Stimulated activated CD8-positive, alpha-beta memory T cell treated with anti-CD3 and anti-CD28 coated beads, Interleukin-4, amount 100 ng/mL, for 1 hour (primary cell): ENCODE results near the gene PRRG1.
"Not testable (repeated sequence)": the region's sequence is repeated elsewhere in the genome, so short reads cannot be mapped to it uniquely, and the experiment has no call there.

ENCODE experiments used
- DNase-seq, 2 donors: peaks; one replicate each; pipeline ENCODE4 v3.0.0-alpha.2; 2020; ENCODE audit warnings: low read depth in 2 of 2, low spot score in 1 of 2

The PRRG1 gene

DNA sequence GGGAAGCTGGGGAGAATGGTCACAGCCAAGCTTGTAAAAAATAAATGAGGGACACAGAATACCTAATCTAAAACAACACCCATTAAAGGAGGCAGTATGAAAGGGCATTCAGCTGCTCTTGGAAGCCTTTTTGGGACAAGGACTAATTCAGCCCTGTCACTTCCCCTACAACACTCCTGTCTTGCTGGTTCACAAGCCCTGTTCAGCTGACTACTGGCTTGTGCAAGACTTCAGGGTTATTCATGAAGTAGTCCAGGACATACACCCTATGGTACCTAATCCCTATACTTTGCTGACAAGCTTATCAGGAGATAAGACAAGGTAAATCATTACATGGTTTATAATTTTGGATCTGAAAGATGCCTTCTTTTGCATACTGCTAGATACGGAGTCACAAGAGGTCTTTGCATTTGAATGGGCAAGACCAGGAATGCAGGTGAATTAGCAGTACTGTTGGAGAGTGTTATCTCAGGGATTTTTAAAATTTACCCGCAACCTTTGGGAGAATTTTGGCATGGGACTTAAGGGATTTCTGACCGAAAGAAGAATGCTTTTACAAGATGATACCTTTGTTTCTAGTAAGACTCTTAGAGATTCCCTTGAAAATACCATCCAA, 119.1 kb downstream of the PRRG1 start:
- DNase-seq = no peak

DNA sequence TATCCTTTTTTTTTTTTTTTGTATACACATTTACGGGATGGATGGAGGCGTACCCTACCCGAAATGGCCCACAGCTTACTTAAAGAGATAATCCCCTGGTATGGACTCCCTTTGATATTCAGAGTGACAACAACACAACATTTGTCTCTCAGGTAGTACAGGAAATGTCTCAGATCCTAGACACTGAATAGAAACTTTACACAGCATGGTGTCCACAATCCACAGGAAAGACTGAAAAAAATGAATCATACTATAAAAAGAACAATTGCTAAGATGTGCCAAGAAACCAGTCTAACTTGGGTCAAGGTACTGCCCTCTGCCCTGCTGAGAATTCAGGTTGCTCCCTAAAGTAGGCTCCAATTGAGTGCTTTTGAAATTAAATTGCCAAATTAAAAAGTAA, 121.5 kb downstream of the PRRG1 start:
- no peak for DNase-seq

DNA sequence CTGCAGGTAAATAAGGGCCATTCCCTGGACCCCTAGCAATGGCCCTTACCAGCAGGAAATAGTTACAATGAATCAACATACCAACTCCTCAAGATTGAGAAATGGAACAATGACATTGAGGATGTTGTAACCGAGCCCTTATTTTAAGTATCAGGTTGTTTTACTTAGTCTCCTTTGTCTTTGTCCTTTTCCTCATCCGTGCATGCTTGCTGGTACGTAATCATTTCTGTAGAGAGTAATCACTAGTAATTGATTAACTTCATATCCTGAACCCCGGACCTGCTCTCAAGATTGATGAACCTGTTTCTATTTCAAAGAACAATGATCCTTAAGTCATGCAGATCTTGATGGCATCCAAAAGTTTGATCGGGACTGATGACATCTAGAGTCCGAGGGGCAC, 123.7 kb downstream of the PRRG1 start:
- DNase-seq = no peak

DNA sequence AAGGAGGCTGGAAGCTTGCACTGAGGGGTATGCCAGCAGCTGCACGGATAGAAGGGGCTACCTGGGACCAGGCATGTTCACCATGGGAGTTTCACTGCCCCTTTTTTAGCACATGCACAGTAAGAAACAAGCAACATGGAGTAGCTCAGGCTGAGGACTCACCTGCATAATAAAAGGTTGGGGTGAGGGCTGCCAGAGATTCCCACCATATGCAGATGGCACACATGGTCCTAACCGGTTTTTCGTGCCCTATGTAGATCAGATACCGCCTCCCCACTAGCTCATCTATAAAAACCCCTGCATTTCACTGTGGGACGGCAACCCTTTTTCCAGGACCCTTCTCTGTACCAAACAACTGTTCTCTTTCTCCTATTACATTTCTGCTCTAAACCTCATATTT, 125.3 kb downstream of the PRRG1 start:
- no peak for DNase-seq

DNA sequence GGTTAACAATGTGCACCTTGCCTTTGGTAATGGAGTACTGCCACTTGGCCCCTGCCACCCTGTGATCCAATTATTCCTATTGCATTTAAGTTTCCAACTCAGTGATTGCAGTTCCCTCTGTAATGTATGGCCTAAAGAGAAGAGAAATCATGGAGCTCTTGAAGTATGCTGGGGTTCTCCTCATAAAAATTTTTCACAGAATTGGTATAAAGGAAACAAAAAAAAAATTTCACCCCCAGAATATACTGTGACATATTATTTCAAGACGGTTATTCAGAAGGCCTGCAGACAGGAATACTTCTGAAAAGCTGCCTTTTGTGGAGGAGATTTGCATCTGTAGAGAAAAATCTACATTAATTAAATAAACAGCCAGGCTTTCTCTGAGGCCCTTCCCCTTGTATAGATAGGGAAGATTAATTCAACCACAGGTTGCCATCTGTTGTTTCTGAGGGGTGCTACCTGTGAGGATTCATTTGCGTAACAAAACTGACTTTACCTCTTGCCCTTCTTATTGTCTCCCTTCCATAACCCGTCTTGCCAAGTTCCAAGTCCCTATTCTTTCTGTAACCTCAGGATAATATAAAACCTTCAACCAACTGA, 127.5 kb downstream of the PRRG1 start:
- no peak for DNase-seq

GRCh38 chrX:37484335-37484734, 135.2 kb downstream of the PRRG1 start:
- DNase-seq = not testable (repeated sequence)

DNA sequence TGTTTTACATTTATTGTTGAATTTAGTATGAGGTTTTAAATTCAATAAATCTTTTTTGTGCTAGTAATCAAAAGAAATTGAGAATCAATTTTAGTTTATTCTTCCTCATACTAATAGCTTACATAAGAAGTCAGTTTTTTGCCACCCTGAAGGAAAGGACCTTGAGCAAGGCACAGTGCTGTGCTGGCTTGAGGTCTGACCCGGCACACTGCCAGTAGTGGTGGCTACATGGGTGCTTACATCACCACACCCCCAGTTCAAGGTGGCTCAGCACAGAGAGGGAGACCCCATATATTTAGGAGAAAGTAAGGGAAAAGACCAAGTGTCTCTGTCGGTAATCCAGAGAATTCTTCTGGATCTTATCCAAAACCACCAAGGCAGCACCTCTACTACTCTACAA, 136.3 kb downstream of the PRRG1 start:
- DNase-seq = no peak

DNA sequence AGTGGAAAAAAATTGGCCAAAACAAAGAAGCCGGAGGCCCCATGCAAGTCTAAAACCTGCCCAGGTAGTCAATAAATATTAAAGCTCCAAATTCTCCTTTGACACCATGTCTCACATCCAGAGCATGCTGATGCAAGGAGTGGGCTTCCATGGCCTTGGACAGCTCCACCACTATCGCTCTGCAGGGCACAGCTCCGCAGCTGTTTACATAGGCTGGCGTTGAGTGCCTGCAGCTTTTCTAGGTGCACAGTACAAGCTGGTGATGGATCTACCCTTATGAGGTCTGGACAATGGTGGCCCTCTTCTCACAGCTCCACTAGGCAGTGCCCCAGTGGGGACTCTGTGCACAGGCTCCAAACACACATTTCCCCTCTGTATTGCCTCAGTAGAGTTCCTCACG, 138.1 kb downstream of the PRRG1 start:
- DNase-seq = no peak

DNA sequence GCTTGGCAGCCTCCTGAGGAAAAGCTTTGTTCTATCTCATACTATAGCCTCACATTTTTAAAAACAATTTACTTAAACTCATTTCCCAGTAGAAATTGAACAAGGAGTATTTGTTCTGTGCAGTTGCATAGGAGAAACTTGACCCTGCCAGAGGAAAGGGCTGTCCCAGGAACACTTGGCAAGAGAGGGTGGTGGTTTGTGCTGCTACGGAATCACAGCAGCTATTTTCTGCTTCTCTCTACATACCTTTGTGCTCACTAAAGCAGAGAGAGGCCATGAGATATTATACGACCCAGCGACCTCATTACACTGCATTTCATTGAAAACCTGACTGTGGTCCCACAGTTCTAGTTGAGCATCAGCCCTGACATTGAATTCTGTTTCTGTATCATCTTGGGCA, 139.2 kb downstream of the PRRG1 start:
- DNase-seq = no peak

GRCh38 chrX:37491686-37492085, 142.5 kb downstream of the PRRG1 start:
- DNase-seq = no peak

GRCh38 chrX:37495760-37496159, 146.6 kb downstream of the PRRG1 start:
- DNase-seq = not testable (repeated sequence)

DNA sequence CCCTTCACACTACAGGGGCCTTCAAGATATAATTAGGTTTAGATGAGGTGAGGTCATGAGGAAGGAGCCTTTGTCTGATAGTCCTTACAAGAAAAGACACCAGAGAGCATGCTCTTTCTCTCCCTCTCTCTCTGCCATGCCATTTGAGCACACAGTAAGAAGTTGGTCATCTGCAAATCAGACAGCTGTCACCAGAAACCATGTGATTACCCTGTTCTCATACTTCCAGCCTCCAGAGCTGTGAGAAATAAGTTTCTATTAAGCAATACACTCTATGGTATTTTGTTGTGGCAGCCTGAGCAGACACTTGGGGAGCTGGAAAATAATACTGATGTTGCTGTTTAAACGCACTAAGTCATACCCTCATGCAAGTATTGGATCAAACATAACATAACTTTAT, 148.0 kb downstream of the PRRG1 start:
- not testable (repeated sequence) for DNase-seq

GRCh38 chrX:37498323-37498722, 149.2 kb downstream of the PRRG1 start:
- DNase-seq = not testable (repeated sequence)

DNA sequence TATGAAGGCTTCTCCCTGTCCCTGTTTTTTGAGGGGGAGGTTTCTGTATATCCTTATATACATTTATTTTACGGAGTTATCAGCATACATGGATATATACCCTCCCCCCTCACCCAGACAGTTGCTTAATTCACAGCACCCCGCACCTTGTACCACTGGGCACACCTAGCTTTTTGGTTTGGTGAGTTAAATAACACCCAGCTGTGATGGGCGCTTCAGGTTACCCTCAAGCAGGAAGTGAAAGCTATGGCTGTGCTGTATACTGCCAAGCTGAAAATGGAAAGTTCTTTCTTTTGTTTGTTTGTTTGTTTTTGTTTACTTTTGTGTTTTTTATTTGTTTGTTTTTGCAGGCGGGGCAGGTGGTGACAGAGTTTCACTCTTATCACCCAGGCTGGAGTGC, 150.5 kb downstream of the PRRG1 start:
- not testable (repeated sequence) for DNase-seq

DNA sequence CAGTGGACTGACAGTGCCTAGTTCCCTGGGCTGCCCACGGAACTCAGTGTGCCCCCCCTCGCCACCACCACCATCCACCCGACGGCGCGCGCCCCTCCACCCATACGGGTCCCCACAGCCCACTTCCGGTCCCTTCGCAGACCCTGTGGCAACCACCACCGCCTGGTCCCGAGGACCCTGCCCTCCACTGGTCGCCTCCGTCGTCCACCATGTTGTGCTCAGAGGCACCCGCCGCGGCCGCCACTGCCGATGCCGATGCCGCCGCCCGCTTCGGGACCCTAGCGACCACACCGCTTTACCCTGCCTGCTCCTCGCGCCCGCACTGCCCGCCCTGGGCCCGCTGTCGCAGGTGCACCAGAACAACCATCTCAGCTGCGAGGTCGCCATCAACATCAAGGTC, 155.8 kb downstream of the PRRG1 start:
- DNase-seq = no peak
